SH-SY5Y (cell line): Measurements from ENCODE around the gene PRRX2.

Experiments
- GATA2 ChIP-seq: IDR thresholded peaks from 2 replicates; pipeline ENCODE4 v1.6.1; 2011; ENCODE audit warnings: mild to moderate bottlenecking, low read depth, low read length
- GATA3 ChIP-seq: IDR thresholded peaks from 2 replicates; pipeline ENCODE4 v1.6.1; 2011; ENCODE audit warnings: low read depth, mild to moderate bottlenecking, low read length, moderate library complexity

PRRX2 gene

DNA sequence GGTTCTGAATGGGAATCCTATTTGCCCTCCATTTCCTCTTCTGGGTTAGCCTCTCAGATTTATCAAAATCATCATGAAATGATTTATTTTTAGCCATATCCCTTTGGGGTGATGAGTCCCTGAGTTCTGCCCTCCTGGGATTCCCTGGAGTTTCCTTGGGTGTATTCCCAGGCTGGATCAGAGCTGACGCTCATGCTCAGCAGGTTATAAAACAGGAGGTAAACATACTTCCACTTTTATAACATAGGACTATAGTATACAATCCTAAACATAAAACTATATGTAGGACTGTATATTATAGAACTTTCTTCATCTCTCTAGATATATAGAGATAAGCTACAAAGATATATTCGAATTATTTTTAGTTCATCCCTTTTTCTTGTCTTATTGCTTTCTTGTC lies 4.4 kb upstream of the PRRX2 start:
- no peak for TF ChIP-seq GATA3
- no peak for TF ChIP-seq GATA2

DNA sequence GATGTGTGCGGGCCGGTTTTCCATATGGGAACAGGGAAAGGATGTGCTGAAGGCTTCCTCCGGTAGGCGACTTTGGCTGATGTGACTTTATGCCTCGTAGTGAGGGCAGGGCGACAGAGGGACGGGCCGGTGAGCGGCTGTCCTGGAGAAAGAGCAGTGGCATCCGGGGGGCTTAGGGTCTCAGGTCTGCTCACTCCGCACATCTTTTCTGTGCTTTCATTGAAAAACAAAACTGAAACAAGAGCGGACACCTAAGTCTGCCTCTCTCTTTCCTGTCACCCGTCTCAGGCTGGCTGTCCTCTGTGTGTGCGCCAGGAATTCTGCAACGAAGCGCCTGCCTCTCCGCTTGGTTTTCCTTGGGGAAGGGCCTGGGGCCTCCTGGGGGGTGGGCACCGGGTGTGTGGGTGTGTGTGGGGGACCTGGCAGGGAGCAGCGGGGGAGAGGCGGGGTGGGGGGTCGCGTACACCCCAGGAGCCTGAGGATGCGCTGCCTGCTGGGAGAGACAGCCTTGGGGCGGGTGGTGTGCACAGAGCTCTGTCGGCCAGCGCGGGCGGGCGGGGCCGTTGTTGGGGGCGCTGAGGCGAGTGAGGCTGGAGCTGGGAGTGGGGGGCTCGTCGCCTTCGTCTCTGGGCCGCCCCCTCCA lies 580 bp upstream of the PRRX2 start:
- TF ChIP-seq GATA2 (no peak), GATA3 (no peak)

DNA sequence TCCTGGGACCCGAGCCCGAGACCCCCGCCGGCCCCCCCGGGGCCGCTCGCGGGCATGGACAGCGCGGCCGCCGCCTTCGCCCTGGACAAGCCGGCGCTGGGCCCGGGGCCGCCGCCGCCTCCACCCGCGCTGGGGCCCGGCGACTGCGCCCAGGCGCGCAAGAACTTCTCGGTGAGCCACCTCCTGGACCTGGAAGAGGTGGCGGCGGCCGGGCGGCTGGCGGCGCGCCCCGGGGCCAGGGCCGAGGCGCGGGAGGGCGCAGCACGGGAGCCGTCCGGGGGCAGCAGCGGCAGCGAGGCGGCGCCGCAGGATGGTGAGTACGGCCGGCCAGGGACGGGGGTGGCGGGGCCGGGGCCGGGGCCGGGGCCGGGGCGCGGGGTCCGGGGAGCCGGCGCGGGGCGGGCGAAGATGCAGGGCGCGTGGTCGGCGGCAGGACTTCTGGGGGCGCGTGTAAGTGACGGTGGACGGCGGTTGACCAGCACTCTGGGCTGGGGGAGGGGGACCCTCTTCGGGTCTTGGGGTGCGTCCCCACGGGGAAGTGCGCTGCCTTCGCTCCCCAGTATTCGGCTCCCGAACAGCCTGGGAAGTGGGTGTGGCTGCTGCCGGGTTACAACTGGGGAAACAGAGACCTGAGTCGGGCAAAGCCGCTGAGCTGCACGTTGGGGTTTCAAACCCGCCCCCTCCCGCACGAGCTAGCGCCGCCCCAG lies 520 bp downstream of the PRRX2 start:
- TF ChIP-seq GATA3 (no peak), GATA2 (no peak)

DNA sequence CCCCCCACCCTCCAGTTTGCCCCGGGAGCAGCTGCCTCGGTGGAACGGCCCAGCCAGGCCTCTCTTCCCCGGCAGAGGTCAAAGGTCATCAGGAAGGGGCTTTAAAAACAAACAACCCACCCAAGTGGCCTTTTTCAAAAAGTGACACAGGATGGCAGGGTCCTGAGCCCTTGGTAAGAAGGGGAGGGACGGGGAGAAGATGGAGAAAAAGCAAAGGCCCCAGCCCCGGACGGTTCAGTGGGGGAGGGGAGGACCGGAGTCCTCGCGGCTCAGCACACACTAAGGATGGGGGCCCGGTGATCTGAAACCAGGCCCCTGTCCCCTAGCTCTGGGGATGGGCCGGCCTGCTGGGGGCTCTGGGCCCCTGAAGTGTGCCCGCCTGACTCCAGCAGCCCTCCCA lies 1.1 kb downstream of the PRRX2 start:
- TF ChIP-seq GATA3 (no peak), GATA2 (no peak)

DNA sequence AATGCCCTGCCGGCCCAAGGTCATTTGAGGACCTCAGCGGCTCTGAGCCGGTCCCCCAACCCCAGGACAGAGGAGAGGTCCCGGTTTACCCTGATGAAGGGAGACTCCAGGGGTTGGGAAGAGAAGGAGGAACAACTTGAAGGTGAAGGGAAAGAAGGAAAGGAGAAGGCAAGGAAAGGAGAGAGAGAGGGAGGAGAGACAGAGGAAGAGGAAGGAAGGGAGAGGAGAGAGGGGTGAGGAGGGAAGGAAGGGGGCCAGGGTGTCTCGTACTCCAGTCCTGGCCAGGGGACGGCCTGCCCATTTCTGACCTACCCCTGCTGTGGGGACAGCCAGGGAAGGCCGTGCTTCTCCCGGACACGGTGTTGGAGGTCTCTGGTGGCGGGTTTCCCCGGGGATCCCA lies 1.9 kb downstream of the PRRX2 start:
- no peak for TF ChIP-seq GATA3
- TF ChIP-seq GATA2: no peak

DNA sequence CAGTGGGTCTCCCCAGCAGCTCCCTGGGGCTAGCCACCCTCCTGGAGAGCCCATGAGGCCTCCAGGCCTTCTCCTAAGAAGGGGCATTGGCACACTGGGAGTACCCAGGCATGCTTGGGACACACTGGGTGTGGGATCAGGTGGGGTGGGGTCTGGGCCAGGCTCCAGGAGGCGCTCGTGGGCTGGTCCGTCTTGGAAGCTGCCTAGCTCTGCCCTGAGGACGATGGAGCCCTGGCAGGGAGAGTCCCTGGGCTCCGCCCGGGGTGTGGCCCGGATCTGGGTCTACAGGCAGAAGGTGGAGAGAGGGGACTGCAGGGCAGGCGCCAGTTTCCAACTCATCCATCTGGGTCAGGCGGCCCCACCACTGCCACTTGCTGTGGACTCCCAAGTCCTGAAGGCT lies 2.4 kb downstream of the PRRX2 start:
- TF ChIP-seq GATA2 (no peak), GATA3 (no peak)

DNA sequence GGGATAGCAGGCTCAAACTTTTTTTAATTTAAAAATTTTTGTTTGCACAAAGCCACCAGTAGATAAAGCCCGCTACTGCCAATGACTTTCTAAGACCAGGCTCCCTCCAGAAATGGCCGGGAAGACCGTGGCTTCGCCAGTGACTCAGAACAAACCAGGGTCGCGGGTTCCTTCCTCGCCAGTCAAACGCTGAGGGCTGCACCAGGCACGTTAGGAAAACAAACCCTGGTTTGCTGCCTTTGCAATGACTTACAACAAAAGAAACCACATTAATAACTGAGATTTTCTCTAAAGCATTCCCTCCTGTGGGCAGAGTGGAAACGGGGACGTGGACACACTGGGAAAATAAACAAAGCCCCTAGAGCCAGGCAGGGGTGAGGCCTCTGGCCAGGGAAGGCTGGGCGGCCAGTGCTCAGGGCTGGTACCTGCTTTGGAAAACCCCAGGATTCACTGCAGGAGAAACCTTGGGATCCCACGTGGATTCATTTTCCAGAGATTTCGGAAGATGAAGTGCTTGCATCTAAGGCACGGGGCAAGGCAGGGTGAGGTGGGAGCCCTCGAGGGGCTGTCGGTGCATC lies 3.8 kb downstream of the PRRX2 start:
- TF ChIP-seq GATA3: no peak
- TF ChIP-seq GATA2: no peak

DNA sequence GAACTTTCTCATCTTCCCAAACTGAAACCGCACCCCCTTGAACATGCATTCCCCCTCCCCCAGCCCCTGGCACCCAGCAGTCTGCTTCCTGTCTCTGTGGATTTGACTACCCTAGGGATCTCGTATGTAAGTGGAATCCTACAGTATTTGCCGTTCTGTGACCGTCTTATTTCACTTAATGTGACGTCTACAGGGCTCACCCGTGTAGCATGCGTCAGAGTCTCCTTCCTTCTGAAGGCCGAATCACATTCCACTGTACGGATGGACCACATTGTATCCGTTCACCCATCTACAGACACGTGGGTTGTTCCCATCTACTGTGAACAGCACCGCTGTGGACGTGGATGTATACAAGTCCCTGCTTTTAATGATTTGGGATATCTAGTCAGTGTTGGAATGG lies 4.5 kb downstream of the PRRX2 start:
- TF ChIP-seq GATA2: no peak
- TF ChIP-seq GATA3: no peak

DNA sequence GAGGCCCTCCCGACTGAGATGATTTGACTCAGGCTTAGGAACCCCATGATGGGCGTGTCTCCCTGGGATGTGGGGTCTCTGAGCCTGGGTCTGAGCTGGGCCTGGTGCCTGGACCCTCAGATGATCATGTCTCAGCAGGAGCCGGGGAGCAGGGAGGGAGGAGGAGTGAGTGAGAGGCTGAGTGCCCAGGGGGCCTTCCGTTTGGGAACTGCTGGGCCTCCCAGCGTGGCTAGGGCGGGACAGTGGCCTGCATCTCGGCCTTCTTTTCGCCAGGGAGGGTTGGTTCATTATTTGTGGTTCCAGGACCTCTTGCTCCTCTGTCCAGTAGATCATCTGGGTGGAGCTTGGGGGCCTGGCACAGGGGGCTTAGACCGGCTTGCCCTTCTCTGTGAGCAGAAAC lies 5.6 kb downstream of the PRRX2 start:
- TF ChIP-seq GATA2 (no peak), GATA3 (no peak)

DNA sequence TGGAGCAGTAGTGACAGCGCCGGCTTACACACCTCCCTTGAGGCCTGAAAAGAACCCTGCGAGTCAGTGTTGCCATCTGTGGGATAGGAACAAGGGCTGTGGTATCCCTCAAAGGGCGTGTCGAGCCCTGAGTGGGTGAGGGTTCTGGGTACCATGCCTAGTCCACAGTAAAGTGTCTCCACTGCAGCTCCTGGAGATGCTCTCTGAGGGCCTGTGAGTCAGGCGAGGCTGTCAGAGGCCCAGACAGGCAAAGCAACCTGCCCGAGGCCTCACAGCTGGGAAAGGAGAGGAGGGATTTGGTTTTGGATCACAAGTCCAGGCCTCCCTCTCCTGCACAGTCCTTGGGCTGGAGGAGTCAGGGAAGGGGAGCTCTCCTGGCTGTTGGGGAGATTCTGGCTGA lies 6.1 kb downstream of the PRRX2 start:
- no peak for TF ChIP-seq GATA3
- TF ChIP-seq GATA2: no peak

DNA sequence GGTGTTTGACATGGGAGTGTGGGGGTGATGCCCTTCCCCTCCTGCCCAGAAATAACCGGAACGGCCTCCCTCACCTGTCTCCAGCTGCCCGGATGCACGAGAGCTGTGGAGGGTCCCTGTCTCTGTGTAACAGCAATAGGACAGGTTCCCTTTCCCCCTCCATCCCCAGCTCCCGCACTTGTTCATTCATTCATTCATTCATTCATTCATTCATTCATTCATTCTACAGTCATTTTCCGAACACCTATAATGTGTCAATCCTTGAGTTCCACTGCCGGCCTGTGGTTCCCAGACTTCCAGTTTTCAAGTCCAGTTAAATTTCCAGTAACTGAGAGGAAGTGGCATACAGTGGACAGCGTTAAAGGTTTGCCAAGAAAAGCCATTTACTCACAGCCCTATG lies 7.3 kb downstream of the PRRX2 start:
- no peak for TF ChIP-seq GATA3
- no peak for TF ChIP-seq GATA2

DNA sequence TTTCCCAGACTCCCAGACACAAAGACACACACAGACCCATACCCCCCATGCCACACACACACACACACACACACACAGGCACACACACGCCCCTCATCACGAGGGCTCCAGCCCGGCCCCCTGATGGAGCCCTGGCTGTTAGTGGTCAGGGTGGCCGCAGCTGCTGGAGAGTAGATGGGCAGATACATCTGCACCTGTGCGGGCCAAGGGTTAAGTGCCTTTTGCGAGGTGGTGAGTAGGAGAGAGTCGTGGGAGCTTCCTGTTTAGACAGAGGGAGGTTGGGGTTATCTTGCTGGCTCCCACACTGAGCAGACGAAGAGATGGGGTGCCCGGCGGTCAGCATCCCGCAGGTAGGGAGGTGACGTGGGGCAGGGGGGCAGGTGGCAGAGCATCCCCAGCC lies 8.2 kb downstream of the PRRX2 start:
- TF ChIP-seq GATA3: no peak
- TF ChIP-seq GATA2: peak; percentile 23; the same call in 1 of the 2 replicates

DNA sequence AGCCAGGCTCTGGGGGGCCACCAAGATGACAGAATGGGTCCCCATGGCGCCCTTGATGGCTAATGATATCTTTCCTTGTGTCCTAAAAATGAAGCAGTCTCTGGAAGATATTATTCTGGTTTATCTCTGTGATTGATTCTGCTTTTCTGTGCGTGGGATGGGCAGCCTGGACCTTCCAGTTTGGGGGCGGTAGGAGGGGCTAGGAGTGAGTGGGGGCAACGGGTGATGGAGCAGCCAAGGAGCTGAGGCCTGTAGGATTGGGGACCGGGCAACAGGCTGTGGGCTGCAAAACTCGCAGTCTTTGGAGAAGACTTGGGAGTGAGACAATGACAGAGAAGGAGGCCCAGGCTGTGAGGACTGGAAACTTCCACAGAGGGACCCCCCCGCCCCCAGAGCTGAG lies 8.8 kb downstream of the PRRX2 start:
- TF ChIP-seq GATA3 (no peak), GATA2 (no peak)

DNA sequence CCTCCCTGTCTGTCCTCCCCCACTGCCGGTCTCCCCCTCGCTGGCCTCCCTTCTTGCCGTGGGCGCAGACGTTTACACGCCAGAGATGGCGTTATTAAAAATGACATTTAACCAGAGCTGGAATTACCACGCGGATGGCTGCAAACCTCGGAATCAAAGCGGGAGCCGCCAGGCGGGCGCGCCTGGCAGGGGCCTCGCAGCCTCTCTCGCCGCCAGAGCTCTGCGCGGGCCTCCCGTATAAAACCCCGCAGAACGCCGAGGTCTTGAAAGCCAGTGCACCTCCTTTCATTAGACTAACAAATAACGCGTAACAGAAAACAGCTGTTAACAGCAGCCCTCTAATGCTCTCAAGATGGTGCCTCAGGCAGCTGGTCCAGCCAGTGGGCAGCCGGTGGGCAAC lies 10.2 kb downstream of the PRRX2 start:
- no peak for TF ChIP-seq GATA2

DNA sequence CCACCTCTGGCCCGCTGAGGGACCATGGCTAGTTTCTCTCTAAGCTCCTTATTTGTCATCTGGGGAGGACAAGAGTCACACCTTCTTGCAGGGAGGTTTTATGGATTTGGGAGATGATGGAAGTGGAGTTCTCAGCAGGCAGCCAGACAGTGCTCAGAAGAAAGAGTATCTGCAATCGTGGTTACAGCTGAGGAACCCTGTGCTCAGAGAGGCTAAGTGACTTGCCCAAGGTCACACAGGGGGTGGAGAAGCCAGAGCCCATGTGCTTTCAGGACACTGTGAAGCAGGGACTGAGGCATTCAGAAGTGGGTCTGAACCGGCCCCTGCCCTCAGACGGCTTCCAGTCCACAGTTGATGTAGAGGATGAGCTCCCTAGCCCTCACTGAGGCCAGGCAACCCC lies 10.8 kb downstream of the PRRX2 start:
- no peak for TF ChIP-seq GATA2
- TF ChIP-seq GATA3: no peak

DNA sequence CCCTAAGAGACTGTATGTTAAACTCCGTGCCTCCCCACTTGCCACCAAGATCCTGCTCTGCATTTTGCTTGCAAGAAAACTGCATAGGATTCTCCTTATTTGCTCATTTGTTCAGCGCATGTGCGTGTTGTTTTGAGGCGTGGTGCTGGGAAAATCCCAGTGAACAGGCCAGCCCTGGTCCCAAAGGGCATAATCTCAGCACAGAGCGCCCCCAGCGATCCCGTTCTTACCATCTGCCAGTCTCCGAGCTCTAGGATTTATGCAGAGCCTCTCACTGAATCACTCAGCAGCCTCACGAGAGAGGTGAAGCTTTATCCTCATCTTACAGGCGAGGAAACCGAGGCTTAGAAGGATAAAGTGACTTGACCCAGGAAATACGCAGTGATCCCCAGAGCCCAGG lies 11.5 kb downstream of the PRRX2 start:
- TF ChIP-seq GATA2: no peak
